GM19238 (cell line): ENCODE results near the gene IFIT1.
"Not testable (repeated sequence)": the region's sequence is repeated elsewhere in the genome, so short reads cannot be mapped to it uniquely, and the experiment has no call there.

ENCODE experiments used
- DNase-seq: peaks from one replicate; pipeline ENCODE4 v3.0.0; 2011; ENCODE audit warnings: low spot score; ENCODE audit not compliant: insufficient read length

Gene IFIT1

GRCh38 chr10:89391907-89392756 is at the start of gene IFIT1:
IFIT1 (plus strand) TSS chr10:89392623; CDS start chr10:89392713, 90 bp downstream.
- peak; percentile 30 for DNase-seq

DNA sequence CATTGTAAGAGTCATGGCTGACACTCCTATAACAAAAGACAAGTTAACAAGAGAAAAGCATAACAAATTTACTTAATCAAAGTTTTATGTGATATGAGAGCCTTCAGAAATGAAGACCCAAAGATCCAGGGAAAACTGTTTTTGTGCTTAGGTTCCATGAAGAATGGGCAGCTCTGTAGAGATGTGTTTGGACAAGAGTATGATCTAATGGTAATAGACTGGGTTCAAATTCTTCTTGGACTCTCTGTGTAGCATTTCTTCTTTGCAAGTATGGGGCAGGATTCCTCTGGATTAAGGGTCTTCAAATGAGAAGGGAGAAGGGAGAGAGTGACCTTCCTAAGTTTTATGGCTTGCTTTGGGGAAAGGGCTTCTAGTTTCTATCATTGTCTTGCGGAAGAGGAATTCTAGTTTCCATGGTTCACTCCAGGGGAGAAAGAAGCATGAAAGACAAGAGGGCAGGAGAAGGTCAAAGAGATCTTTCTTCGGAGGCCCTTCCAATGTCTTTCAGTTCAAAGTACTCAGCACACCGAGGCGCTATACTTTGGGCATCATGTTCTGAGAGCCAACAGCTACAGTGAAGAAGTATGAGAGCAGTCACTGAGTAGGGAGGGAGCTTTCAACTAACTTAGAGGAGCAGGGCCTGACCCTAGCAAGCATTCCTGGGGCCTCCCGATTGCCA is 49.2 kb upstream of the IFIT1 start:
- no peak for DNase-seq

- no peak for DNase-seq
These were observed 48.3 kb upstream of the IFIT1 start for GRCh38 chr10:89344156-89344555.

GRCh38 chr10:89345367-89346000 is 46.9 kb upstream of the IFIT1 start:
- no peak for DNase-seq

DNA sequence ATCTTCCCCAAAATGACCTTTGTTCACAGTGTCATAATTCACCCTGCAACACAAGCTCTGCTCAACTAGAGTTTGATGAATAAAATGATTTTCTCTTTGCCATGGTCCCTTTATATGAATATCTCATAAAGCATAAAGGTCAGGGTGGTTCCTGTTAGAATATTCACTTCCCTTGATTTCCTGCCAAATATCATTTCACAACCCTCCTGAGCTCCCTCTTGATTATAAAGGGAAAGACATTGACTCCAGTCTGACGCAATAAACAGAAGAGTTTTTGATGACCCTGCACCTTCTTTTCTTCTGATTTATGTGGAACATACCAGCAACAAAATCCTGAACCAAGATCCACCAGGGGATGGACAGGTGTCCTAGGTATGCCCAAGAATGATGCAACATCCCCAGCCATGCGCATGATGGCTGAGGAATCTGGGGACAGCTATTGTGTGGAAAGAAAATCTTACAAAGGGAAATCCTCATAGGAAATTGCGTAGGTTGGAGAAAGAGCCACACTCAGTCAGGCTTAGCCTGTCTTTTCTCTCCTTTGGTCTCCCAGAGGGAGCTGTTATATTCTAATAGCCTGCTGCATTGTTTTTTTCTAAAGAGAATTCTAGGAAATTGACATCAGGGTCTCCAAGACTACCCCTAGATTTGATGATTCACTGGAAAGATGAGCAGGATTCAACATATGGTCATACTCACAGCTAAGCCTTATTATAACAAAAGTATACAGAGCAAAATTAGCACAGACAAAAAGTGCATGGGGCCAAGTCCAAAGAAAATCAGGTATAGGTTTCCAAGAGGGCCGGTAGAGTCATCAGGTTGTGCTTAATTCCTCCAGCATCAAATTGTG is 45.8 kb upstream of the IFIT1 start:
- no peak for DNase-seq

- no peak for DNase-seq
These were observed 44.5 kb upstream of the IFIT1 start for GRCh38 chr10:89347701-89348457.

DNA sequence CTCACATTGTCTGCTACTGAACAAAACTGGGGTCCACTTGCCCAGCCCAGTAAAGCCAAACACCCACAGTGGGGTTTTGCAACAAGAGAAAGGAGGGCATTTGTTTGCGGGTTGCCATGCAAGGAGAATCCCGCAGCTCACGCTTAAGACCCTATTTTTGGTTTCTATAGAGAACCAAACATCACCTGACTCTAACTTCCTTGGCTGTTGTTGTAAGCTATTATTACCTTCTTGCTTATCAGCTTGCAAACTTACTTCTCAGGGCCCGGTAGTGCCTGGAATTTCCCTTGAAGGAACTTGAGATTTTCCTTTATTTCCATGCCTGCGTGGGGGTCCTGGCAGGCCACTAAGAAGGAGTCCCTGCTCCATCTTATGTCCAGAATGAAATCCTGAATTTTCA is 43.9 kb upstream of the IFIT1 start:
- no peak for DNase-seq

DNA sequence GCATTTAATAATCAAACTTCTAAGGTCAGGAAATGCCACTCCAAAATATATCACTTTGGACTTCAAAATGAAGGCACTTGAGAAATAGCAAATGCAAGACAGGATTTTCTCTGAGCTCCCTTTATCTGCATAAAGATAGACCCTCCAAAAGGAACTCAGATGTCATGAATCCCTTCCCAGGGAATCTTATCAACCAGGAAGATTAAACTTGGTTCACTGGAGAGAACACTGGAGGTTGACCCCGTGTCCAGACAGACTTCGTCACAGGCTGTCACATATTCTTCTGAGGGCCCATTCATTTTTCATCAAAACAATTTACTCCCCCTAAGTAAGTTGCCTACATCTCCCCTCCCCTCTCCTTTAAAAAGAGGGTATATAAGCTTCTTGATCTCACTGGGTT is 43.4 kb upstream of the IFIT1 start:
- DNase-seq: no peak

DNA sequence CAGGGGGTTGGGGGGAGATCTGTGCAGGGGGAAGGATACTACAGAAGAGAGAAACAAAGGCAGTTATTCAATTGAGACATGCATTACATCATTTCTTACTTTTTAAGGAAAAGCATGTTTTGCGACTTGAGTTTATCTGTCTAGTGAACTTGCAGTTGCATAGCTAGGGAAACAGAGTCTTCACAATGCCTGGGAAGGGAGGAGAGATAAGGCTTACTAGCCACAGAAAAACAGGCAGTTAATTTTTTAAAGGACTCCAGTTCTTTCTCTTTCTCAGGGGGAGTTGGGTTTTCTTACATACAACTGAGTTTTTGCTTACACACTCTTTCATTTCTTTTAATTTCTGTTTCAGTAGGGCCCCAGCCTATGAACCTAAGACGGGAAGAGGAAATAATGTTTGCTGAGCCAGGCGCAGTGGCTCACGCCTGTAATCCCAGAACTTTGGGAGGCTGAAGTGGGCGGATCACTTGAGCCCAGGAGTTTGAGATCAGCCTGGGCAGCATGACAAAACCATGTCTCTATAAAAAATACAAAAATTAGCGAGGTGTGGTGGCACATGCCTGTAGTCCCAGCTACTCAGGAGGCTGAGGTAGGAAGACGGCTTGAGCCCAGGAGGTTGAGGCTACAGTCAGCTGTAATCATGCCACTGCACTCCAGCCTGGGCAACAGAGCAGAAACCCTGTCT is 41.6 kb upstream of the IFIT1 start:
- not testable (repeated sequence) for DNase-seq

GRCh38 chr10:89351412-89351779 is 41.0 kb upstream of the IFIT1 start:
- DNase-seq: peak; percentile 30

GRCh38 chr10:89351780-89352597 is 40.4 kb upstream of the IFIT1 start:
- no peak for DNase-seq

DNA sequence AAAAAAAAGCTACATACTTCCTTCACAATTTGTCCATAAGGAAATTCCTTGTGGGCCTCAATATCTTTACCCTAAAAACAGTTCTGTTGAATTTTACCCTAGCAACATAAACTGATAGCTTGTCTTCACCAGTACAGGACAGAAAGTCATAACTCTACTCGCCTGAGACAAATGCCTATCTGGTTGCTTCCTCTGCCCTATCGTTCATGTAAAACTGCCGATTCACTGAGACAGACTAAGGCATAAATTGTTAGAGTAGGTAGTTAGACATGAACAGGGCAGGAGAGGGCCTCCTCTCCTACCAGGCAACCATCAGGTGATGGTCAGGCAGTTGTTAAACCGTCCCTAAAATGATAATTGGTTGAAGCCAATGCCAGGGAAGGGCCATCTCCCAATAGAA is 39.6 kb upstream of the IFIT1 start:
- no peak for DNase-seq

- DNase-seq: no peak
These were observed 37.0 kb upstream of the IFIT1 start for GRCh38 chr10:89355394-89355931.

GRCh38 chr10:89357096-89357495 is 35.3 kb upstream of the IFIT1 start:
- no peak for DNase-seq

GRCh38 chr10:89357975-89358374 is 34.4 kb upstream of the IFIT1 start:
- no peak for DNase-seq

GRCh38 chr10:89360157-89360556 is 32.3 kb upstream of the IFIT1 start:
- DNase-seq: no peak

DNA sequence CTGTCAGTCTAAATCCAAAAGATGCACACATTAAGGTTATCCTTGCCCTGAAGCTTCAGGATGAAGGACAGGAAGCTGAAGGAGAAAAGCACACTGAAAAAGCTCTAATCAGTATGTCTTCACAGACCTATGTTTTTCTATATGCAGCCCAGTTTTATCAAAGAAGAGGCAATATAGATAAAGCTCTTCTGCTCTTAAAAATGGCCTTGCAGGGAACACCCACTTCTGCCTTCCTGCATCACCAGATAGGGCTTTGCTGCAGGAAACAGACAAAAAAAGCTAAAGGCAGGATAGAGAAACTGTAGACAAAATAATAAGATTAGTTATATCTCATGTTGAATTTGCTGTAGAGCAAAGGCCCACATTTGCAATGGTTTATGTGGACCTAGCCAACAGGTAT is 29.5 kb upstream of the IFIT1 start:
- DNase-seq: no peak

DNA sequence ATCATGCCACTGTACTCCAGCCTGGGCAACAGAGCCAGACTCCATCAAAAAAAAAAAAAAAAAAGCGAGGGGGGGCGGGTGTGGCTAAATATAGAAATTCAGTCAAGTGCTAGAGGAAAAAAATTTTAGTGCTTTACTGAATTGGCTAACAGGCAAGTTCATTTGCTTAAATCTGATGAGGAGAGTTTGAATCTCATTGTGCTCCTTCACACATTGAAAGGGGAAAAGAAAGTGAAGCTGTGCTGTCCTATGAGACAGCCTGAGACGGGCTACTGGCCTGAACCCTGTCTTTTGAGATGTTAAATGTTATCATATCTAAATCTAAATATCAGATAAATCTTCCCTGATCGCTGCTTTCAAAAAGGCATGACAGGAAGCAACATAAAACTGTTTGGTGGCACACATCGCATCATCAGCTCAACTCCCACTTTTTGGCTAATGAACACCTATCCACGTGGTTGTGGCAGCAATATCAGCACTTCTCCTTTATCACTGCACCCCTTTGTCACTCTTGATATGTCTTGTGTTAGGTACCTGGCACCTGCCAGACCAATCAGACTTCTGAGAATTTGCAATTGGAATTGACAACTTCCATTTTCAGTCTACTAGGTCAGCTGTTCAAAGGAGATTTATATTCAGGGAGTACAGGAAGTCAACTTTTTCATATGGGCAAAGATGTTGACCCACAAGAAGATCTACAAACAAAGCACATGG is 28.5 kb upstream of the IFIT1 start:
- DNase-seq: no peak
